ENCODE measurements around the gene FOXP4.
"Not testable (repeated sequence)": the region's sequence is repeated elsewhere in the genome, so short reads cannot be mapped to it uniquely, and the experiment has no call there.

The FOXP4 gene

GRCh38 chr6:41618598-41618997 is 72.4 kb downstream of the FOXP4 start:
- H3K36me3 ChIP-seq (ENCODE audit: control insufficient read depth in 1 of 2, insufficient read depth in 2 of 2, low read depth in 1 of 2, low read length in 2 of 2): no peaks in the 10 kb centered on the region
- H2AK5ac ChIP-seq (ENCODE audit: low read length, severe bottlenecking): no peak overlapping the region
- peaks cover 10 to 23% of the 10 kb centered on the region in 2 experiments for H3K27me3 ChIP-seq (ENCODE audit: control insufficient read depth in 1 of 2, insufficient read depth in 1 of 2, low read length in 2 of 2)

GRCh38 chr6:41619193-41619592 is 73.0 kb downstream of the FOXP4 start:
- 96% methylated on average over 3 of the region's 4 CpGs for WGBS
- not testable (repeated sequence) for H2AK5ac ChIP-seq (ENCODE audit: low read length, severe bottlenecking); H2BK12ac ChIP-seq (ENCODE audit: low read length in 2 of 2); H3K4me2 ChIP-seq (ENCODE audit: low read length, poor library complexity, severe bottlenecking); H2BK15ac ChIP-seq (ENCODE audit: low read depth, poor library complexity, severe bottlenecking); H4K8ac ChIP-seq (ENCODE audit: low read length); H3K4me1 ChIP-seq (ENCODE audit: control insufficient read depth, insufficient read depth, low read depth, low read length); H3K23ac ChIP-seq (ENCODE audit: low read length in 2 of 2); H3K18ac ChIP-seq (ENCODE audit: low read depth in 1 of 2, low read length in 2 of 2); H3K36me3 ChIP-seq (ENCODE audit: control insufficient read depth in 1 of 2, insufficient read depth in 2 of 2, low read depth in 1 of 2, low read length in 2 of 2); H3K79me1 ChIP-seq (replicated peaks; ENCODE audit: low read length, poor library complexity, severe bottlenecking); H3K9ac ChIP-seq (ENCODE audit: low read length); H4K91ac ChIP-seq (ENCODE audit: low read length); H2BK5ac ChIP-seq (ENCODE audit: low read depth, low read length, poor library complexity, severe bottlenecking); H3K4me3 ChIP-seq (ENCODE audit: insufficient read depth in 1 of 2, low read depth in 1 of 2, low read length in 2 of 2); DNase-seq; H2AFZ ChIP-seq (ENCODE audit: low read depth, low read length); H3K14ac ChIP-seq (ENCODE audit: low read length in 2 of 2); H3K27ac ChIP-seq (ENCODE audit: low read length, poor library complexity, severe bottlenecking); H3K4ac ChIP-seq (ENCODE audit: low read depth in 1 of 2, low read length in 2 of 2); H2BK120ac ChIP-seq (ENCODE audit: low read depth, low read length)
- peaks cover 10 to 23% of the 10 kb centered on the region in 2 experiments for H3K27me3 ChIP-seq (ENCODE audit: control insufficient read depth in 1 of 2, insufficient read depth in 1 of 2, low read length in 2 of 2)
- H3K9me3 ChIP-seq (ENCODE audit: control insufficient read depth, low read length): peaks cover 34% of the 10 kb centered on the region

More at GRCh38 chr6:41618598-41618997, 72.4 kb downstream of the FOXP4 start:
- Histone ChIP-seq H3K14ac (ENCODE audit: low read length in 2 of 2) (no peak overlapping the region), H3K4me2 (ENCODE audit: low read length, poor library complexity, severe bottlenecking) (no peak overlapping the region), H2BK120ac (ENCODE audit: low read depth, low read length) (no peak overlapping the region), H2BK15ac (ENCODE audit: low read depth, poor library complexity, severe bottlenecking) (no peak overlapping the region), H4K8ac (ENCODE audit: low read length) (no peak overlapping the region), H2AFZ (ENCODE audit: low read depth, low read length) (no peak overlapping the region), H2BK5ac (ENCODE audit: low read depth, low read length, poor library complexity, severe bottlenecking) (no peak overlapping the region), H3K9ac (ENCODE audit: low read length) (no peak overlapping the region), H3K23ac (ENCODE audit: low read length in 2 of 2) (no peak overlapping the region), H3K79me1 (replicated peaks; ENCODE audit: low read length, poor library complexity, severe bottlenecking) (no peaks in the 10 kb centered on the region), H3K4me3 (ENCODE audit: insufficient read depth in 1 of 2, low read depth in 1 of 2, low read length in 2 of 2) (no peak overlapping the region), H2BK12ac (ENCODE audit: low read length in 2 of 2) (no peak overlapping the region), H3K9me3 (ENCODE audit: control insufficient read depth, low read length) (peaks cover 39% of the 10 kb centered on the region), H3K18ac (ENCODE audit: low read depth in 1 of 2, low read length in 2 of 2) (no peak overlapping the region), H3K4me1 (ENCODE audit: control insufficient read depth, insufficient read depth, low read depth, low read length) (no peaks in the 10 kb centered on the region), H3K4ac (ENCODE audit: low read depth in 1 of 2, low read length in 2 of 2) (no peak overlapping the region), H4K91ac (ENCODE audit: low read length) (no peak overlapping the region), H3K27ac (ENCODE audit: low read length, poor library complexity, severe bottlenecking) (no peak overlapping the region)
- no peak for DNase-seq
- 69% methylated on average over 3 of the region's 3 CpGs for WGBS

GRCh38 chr6:41621367-41621766 is 75.2 kb downstream of the FOXP4 start:
- peaks cover 10 to 27% of the 10 kb centered on the region in 2 experiments for H3K27me3 ChIP-seq (ENCODE audit: control insufficient read depth in 1 of 2, insufficient read depth in 1 of 2, low read length in 2 of 2)
- no peak overlapping the region for H2AK5ac ChIP-seq (ENCODE audit: low read length, severe bottlenecking)
- H2AFZ ChIP-seq (ENCODE audit: low read depth, low read length): no peak overlapping the region
- peaks cover 30% of the 10 kb centered on the region for H3K9me3 ChIP-seq (ENCODE audit: control insufficient read depth, low read length)
- no peak overlapping the region for H3K9ac ChIP-seq (ENCODE audit: low read length)
- no peak overlapping the region for H2BK15ac ChIP-seq (ENCODE audit: low read depth, poor library complexity, severe bottlenecking)
- no peak overlapping the region for H2BK5ac ChIP-seq (ENCODE audit: low read depth, low read length, poor library complexity, severe bottlenecking)
- no peak overlapping the region for H3K18ac ChIP-seq (ENCODE audit: low read depth in 1 of 2, low read length in 2 of 2)
- no peak overlapping the region for H4K91ac ChIP-seq (ENCODE audit: low read length)
- H3K14ac ChIP-seq (ENCODE audit: low read length in 2 of 2): no peak overlapping the region
- no peak overlapping the region for H3K4me2 ChIP-seq (ENCODE audit: low read length, poor library complexity, severe bottlenecking)
- H2BK12ac ChIP-seq (ENCODE audit: low read length in 2 of 2): no peak overlapping the region
- no peak overlapping the region for H3K4me3 ChIP-seq (ENCODE audit: insufficient read depth in 1 of 2, low read depth in 1 of 2, low read length in 2 of 2)
- no peak overlapping the region for H3K27ac ChIP-seq (ENCODE audit: low read length, poor library complexity, severe bottlenecking)
- no peaks in the 10 kb centered on the region for H3K36me3 ChIP-seq (ENCODE audit: control insufficient read depth in 1 of 2, insufficient read depth in 2 of 2, low read depth in 1 of 2, low read length in 2 of 2)
- no peak for DNase-seq
- no peak overlapping the region for H4K8ac ChIP-seq (ENCODE audit: low read length)
- no peaks in the 10 kb centered on the region for H3K79me1 ChIP-seq (replicated peaks; ENCODE audit: low read length, poor library complexity, severe bottlenecking)
- no peak overlapping the region for H3K23ac ChIP-seq (ENCODE audit: low read length in 2 of 2)
- H2BK120ac ChIP-seq (ENCODE audit: low read depth, low read length): no peak overlapping the region
- H3K4me1 ChIP-seq (ENCODE audit: control insufficient read depth, insufficient read depth, low read depth, low read length): no peaks in the 10 kb centered on the region
- no peak overlapping the region for H3K4ac ChIP-seq (ENCODE audit: low read depth in 1 of 2, low read length in 2 of 2)

GRCh38 chr6:41621802-41622201 is 75.6 kb downstream of the FOXP4 start:
- no peak overlapping the region for H3K14ac ChIP-seq (ENCODE audit: low read length in 2 of 2)
- H3K18ac ChIP-seq (ENCODE audit: low read depth in 1 of 2, low read length in 2 of 2): no peak overlapping the region
- no peak overlapping the region for H4K8ac ChIP-seq (ENCODE audit: low read length)
- H2BK120ac ChIP-seq (ENCODE audit: low read depth, low read length): no peak overlapping the region
- H3K79me1 ChIP-seq (replicated peaks; ENCODE audit: low read length, poor library complexity, severe bottlenecking): no peaks in the 10 kb centered on the region
- no peak overlapping the region for H2BK5ac ChIP-seq (ENCODE audit: low read depth, low read length, poor library complexity, severe bottlenecking)
- no peak overlapping the region for H2BK12ac ChIP-seq (ENCODE audit: low read length in 2 of 2)
- H3K4me2 ChIP-seq (ENCODE audit: low read length, poor library complexity, severe bottlenecking): no peak overlapping the region
- no peak overlapping the region for H3K23ac ChIP-seq (ENCODE audit: low read length in 2 of 2)
- no peak overlapping the region for H3K9ac ChIP-seq (ENCODE audit: low read length)
- H3K36me3 ChIP-seq (ENCODE audit: control insufficient read depth in 1 of 2, insufficient read depth in 2 of 2, low read depth in 1 of 2, low read length in 2 of 2): no peaks in the 10 kb centered on the region
- no peak for DNase-seq
- no peak overlapping the region for H2AFZ ChIP-seq (ENCODE audit: low read depth, low read length)
- H2BK15ac ChIP-seq (ENCODE audit: low read depth, poor library complexity, severe bottlenecking): no peak overlapping the region
- H3K4me1 ChIP-seq (ENCODE audit: control insufficient read depth, insufficient read depth, low read depth, low read length): no peaks in the 10 kb centered on the region
- WGBS: 66% methylated on average over 2 of the region's 2 CpGs
- no peak overlapping the region for H3K4ac ChIP-seq (ENCODE audit: low read depth in 1 of 2, low read length in 2 of 2)
- H3K9me3 ChIP-seq (ENCODE audit: control insufficient read depth, low read length): peaks cover 30% of the 10 kb centered on the region
- H2AK5ac ChIP-seq (ENCODE audit: low read length, severe bottlenecking): no peak overlapping the region
- H3K4me3 ChIP-seq (ENCODE audit: insufficient read depth in 1 of 2, low read depth in 1 of 2, low read length in 2 of 2): no peak overlapping the region
- H3K27ac ChIP-seq (ENCODE audit: low read length, poor library complexity, severe bottlenecking): no peak overlapping the region
- H3K27me3 ChIP-seq (ENCODE audit: control insufficient read depth in 1 of 2, insufficient read depth in 1 of 2, low read length in 2 of 2): peaks cover 10 to 28% of the 10 kb centered on the region in 2 experiments
- no peak overlapping the region for H4K91ac ChIP-seq (ENCODE audit: low read length)

All from mesenchymal stem cell (in vitro differentiated cells and primary cell).